ENCODE data around the gene SERPINB1.

SERPINB1 gene

DNA sequence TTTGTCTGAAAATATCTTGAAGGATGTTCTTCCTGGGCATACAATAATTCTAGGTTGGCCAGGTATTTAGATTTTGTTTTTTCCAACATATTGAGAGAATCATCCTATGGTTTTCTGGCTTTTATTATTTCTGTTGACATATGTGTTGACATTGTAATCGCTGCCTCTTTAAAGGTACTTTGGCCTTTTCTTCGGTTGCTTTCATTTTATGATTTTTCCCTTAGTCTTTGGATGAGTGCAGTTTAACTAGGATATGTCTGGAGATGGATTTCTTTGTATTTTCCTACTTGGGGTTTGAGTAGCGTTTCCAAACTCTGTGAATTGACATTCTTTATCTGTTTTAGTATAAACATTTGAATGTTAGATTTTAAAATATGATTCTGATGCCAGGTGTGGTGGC, 11.5 kb downstream of the SERPINB1 start:
- TF ChIP-seq CTCF (IDR thresholded peaks at IDR 0.05; ENCODE audit: low read depth, low read length): no peak

DNA sequence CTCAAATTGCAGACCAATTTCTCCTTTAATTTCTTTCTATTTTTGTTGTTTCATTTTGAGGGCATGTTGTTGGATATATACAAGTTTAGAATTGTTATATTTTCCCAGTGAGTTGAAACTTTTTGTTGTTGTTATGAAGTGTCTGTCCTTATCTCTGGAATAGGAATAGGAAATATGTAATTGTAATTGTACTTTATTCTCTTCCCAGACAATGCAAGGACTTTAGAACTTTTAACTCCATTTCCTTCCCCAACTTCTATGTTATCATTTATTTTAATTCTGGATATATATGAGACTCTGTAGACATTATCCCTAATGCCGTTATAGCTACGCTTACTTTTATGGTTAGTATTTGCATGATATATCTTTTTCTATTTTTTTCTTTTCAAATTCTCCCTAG, 12.4 kb downstream of the SERPINB1 start:
- no peak for TF ChIP-seq CTCF (IDR thresholded peaks at IDR 0.05; ENCODE audit: low read depth, low read length)

More for the DNA sequence above, 11.5 kb downstream of the SERPINB1 start:
- no peak for DNase-seq (ENCODE audit: extremely low read depth, low read depth)

GRCh38 chr6:2828629-2829028, 13.0 kb downstream of the SERPINB1 start:
- DNase-seq (ENCODE audit: extremely low read depth, low read depth): no peak
- no peak for TF ChIP-seq CTCF (IDR thresholded peaks at IDR 0.05; ENCODE audit: low read depth, low read length)

More for the DNA sequence above, 12.4 kb downstream of the SERPINB1 start:
- no peak for DNase-seq (ENCODE audit: extremely low read depth, low read depth)

DNA sequence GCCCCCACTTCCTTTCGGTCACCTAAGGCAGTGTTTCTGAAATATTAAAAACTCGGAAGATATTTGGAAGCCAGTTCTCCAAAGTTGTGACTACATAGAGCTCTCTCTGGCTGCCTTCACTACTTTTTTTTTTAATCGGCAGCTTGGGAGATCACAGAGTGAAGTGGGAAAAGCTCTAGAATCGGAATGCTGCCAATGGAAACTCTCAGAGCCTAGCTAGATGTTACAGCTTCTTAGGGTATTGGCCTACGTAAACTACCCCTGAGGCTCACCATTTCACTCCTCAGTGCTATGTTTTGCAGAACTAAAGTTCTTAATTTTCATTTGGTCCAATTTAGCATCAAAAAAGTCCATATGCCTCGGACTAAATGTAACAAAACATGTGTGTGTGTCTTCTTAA, 14.5 kb downstream of the SERPINB1 start:
- TF ChIP-seq CTCF (IDR thresholded peaks at IDR 0.05; ENCODE audit: low read depth, low read length): no peak
- DNase-seq (ENCODE audit: extremely low read depth, low read depth): no peak

DNA sequence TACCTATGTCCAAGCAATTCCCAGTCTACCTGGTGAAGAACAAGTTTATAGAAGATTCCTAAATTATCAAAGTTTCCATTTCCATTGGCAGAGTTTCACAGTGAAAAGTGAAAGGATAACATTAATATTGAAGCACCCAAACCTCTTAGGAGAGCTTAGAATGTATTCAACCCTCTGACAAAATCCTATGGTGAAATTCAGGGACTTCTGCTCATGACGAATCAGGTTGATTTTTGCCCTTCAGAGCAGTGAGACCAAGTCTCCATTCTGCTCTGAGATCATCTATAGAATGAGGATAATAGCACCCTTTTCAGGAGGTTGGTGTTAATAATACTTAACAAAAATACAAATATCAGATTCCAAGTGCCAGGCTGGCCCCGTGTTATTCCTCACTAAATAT, 15.5 kb downstream of the SERPINB1 start:
- no peak for DNase-seq (ENCODE audit: extremely low read depth, low read depth)
- no peak for TF ChIP-seq CTCF (IDR thresholded peaks at IDR 0.05; ENCODE audit: low read depth, low read length)

GRCh38 chr6:2823104-2823850, 18.4 kb downstream of the SERPINB1 start:
- TF ChIP-seq CTCF (IDR thresholded peaks at IDR 0.05; ENCODE audit: low read depth, low read length): no peak
- DNase-seq (ENCODE audit: extremely low read depth, low read depth): no peak

DNA sequence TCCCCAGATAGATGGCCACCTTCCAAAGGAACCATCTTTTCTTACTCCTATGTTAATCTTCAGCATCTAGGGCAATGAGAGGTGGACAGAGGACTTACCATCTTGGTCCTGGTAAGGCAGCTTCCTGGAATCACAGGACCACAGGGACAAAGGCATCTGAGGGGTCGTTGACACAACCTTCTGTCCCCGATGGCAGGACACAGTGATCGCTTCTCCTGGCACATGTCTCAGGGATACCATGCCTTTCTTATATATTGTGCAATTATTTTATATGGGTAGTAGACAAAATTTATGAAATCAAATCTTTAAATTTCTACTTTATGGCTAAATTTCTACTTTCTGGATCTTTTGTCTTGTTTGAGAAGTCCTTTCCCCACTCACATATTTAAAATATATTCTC, 20.1 kb downstream of the SERPINB1 start:
- DNase-seq (ENCODE audit: extremely low read depth, low read depth): no peak
- TF ChIP-seq CTCF (IDR thresholded peaks at IDR 0.05; ENCODE audit: low read depth, low read length): no peak
